Measurements from ENCODE around the gene MTG2. TPM values are rescaled to one million over a fixed set of nuclear protein-coding genes. Genes with fewer than 3 reads are reported as not detected.
A peak's percentile ranks its signal among the peaks of the same experiment; 100 is the strongest.

MTG2 gene
- total and polyA plus RNA-seq, 9 donors = 12.7 to 36.9 (median 33.3) TPM

GRCh38 chr20:62198496-62198895 lies 15.7 kb downstream of the MTG2 start:
- peak in 1 of 5 donors; percentile 24 for DNase-seq
- WGBS, 3 donors = 86 to 94% (median 92%) methylated on average over 17 of the region's 17 CpGs

GRCh38 chr20:62198931-62199330 lies 16.1 kb downstream of the MTG2 start:
- whole genome bisulfite sequencing, 3 donors = 95 to 97% (median 96%) methylated on average over 18 of the region's 18 CpGs
- Histone ChIP-seq H3K4me3 (no peak overlapping the region), H3K4me1 (ENCODE audit: insufficient read depth) (no peaks in the 10 kb centered on the region), H3K9me3 (no peaks in the 10 kb centered on the region), H3K36me3 (no peaks in the 10 kb centered on the region), H3K27me3 (no peaks in the 10 kb centered on the region), H3K27ac (no peak overlapping the region)
- intact Hi-C loops (cut with DNase I) = no loop called here
- peak in 1 of 5 donors; percentile 24 for DNase-seq
- TF ChIP-seq EP300 (IDR thresholded peaks at IDR 0.05) (no peak), CTCF (IDR thresholded peaks at IDR 0.05) (no peak), POLR2A (IDR thresholded peaks at IDR 0.05) (no peak)

More at GRCh38 chr20:62198496-62198895, 15.7 kb downstream of the MTG2 start:
- Histone ChIP-seq H3K9me3 (no peaks in the 10 kb centered on the region), H3K4me1 (ENCODE audit: insufficient read depth) (no peaks in the 10 kb centered on the region), H3K4me3 (no peak overlapping the region), H3K27ac (no peak overlapping the region), H3K36me3 (no peaks in the 10 kb centered on the region), H3K27me3 (no peaks in the 10 kb centered on the region)
- no peak for TF ChIP-seq POLR2A (IDR thresholded peaks at IDR 0.05)
- no peak for TF ChIP-seq EP300 (IDR thresholded peaks at IDR 0.05)
- no peak for TF ChIP-seq CTCF (IDR thresholded peaks at IDR 0.05)
- intact Hi-C loops (cut with DNase I) = no loop called here

- 91 to 94% (median 91%) methylated on average over 38 of the region's 38 CpGs for WGBS, 3 donors
- intact Hi-C loops (cut with DNase I) = no loop called here
- Histone ChIP-seq H3K27ac (no peak overlapping the region), H3K36me3 (no peaks in the 10 kb centered on the region), H3K4me1 (ENCODE audit: insufficient read depth) (no peaks in the 10 kb centered on the region), H3K9me3 (no peaks in the 10 kb centered on the region), H3K4me3 (no peak overlapping the region), H3K27me3 (no peaks in the 10 kb centered on the region)
- TF ChIP-seq CTCF (IDR thresholded peaks at IDR 0.05) (no peak), POLR2A (IDR thresholded peaks at IDR 0.05) (no peak), EP300 (IDR thresholded peaks at IDR 0.05) (no peak)
- peak in 1 of 5 donors; percentile 24 for DNase-seq
Observed at GRCh38 chr20:62200491-62201172, 17.8 kb downstream of the MTG2 start.

- Histone ChIP-seq H3K36me3 (no peaks in the 10 kb centered on the region), H3K4me3 (no peak overlapping the region), H3K4me1 (ENCODE audit: insufficient read depth) (no peaks in the 10 kb centered on the region), H3K27me3 (no peaks in the 10 kb centered on the region), H3K27ac (no peak overlapping the region), H3K9me3 (no peaks in the 10 kb centered on the region)
- no peak for TF ChIP-seq EP300 (IDR thresholded peaks at IDR 0.05)
- no peak for TF ChIP-seq POLR2A (IDR thresholded peaks at IDR 0.05)
- intact Hi-C loops (cut with DNase I) = no loop called here
- WGBS, 3 donors = 88 to 93% (median 90%) methylated on average over 35 to 38 of the region's 38 CpGs
- DNase-seq = peak in 1 of 5 donors; percentile 25
Observed at GRCh38 chr20:62201173-62202082, 18.6 kb downstream of the MTG2 start.

Data from ovary (tissue), 9 donors.